Stimulated activated CD8-positive, alpha-beta memory T cell treated with anti-CD3 and anti-CD28 coated beads, Interleukin-15, amount 100 ng/mL, for 4 hours (primary cell): Measurements from ENCODE around the gene TMEM119.
"Not testable (repeated sequence)": the region's sequence is repeated elsewhere in the genome, so short reads cannot be mapped to it uniquely, and the experiment has no call there.

Experiments
- DNase-seq, 2 donors: peaks; one replicate each; pipeline ENCODE4 v3.0.0-alpha.2; 2020; ENCODE audit warnings: low read depth in 2 of 2

The TMEM119 gene

DNA sequence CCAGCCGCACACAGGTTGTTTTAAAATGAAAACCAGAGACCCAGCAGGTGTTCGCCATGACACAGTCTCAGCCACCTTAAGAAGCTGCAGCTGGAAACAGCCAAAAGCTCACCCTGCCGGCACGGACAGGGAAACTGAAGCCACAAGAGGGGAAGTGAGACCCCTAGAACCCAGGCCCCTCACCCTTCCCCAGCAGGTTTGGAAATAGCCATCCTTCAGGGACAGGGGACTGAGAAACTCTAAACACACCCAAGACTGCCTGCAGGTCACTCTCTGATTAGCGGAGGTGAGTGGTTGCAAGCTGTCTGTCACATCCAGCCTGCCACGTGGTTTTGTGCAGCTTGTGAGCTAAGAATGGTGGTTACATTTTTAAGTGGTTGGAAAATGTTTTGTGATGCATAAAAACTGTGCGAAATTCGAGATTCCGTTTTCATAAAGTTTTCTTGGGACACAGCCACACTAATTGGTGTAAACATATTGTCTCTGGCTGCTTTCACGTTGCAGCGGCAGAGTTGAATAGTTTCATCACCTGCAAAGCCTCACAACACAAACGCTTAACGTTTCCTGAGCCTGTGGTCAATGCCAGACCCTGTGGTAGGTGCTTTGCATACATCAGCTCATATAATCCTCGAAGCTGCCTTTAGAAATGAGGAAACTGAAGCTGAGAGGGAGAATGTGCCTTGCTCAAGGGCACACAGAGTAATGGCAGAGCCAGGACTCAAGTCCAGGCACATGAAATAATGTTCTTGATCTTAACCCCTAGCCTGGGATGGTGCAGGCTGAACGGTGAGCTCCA lies 37.5 kb upstream of the TMEM119 start:
- DNase-seq = no peak

DNA sequence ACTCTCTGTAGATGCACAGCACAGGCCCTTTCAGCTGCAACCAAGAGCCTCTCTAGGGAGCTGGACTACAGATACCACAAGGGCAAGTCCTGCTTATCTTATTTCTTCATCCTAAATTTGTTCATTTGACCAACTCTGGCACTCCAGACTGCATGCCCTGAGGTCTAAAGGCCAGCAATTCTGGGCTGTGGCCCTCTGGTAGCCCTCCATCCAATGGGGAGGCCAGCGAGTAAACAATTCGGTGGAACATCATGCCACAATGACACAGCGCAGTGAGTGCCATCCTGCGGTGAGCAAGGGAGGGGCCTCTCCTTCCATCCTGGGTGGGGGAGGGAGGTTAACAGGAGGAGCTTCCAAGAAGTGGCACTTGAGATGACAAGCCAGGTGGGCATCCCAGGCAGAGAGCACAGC lies 36.5 kb upstream of the TMEM119 start:
- DNase-seq = no peak

DNA sequence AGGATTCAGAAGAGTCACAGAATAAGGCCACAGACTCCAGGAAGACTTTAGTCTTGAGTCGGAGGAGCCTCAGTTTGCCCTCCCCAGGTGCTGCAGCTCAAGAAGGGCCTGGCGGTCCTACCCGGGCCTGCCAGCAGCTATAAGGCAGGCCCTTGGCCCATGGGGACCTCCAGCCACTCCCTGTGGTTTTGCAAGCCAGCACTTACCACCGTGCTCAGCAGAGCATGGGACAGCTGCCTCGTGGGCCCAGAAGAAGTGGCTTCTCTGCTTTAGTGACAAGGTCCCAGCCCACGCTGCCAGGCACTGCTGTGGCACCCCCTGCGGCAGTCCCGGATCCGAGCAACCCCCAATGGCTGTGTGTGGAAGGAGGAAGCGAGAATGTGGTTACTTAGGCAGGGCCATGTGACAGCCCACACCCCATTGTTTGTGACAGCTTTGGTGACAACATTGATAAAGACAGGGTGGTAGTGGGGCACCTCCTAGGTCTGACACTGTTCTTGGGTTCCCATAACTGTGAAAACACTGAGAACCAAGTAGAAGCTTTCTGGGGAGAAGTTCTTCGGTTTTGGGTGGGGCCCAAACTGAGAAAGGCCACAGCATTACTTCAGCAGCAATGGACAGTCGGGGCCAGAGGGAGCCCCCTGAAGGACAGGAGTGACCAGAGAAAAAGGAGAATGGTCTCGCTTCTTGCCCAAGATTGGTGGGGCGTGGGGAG lies 35.8 kb upstream of the TMEM119 start, which contains the start of gene SELPLG:
Gene SELPLG (minus strand): TSS at position 361 of the 715 bp plus-strand sequence. CDS start 9,587 bp downstream, outside the sequence.
- peak; percentile 73 to 81 for DNase-seq

DNA sequence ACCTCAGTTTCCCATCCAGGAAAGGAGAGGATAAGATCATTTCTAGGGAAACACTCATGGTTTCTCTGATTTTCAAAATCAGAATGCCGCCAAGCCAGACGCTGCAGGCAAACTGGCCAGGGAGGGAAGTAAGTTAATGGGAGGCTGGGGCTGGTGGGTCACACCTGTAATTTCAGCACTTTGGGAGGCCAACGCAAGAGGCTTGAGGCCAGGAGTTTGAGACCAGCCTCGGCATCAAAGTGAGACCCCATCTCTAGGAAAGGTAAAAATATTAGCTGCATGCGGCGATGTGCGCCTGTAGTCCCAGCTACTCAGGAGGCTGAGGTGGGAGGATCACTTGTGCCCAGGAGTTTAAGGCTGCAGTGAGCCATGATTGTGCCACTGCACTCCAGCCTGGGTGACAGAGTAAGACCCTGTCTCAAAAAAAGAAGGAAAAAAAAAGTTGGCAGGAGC lies 35.2 kb upstream of the TMEM119 start:
- DNase-seq = no peak

DNA sequence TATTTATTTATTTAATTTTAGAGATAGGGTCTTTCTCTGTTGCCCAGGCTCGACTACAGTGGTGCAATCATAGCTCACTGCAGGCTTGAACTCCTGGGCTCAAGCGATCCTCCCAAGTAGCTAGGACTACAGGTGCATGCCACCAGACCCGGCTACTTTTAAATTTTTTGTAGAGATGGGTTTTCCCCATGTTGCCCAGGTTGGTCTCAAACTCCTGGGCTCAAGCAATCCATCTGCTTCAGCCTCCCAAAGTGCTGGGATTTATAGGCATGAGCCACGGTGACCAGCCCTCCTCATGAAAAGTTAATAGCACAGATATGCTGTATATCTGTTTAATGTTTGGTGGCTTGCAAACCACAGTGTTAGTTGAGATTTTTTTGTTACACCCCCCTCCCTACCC lies 33.4 kb upstream of the TMEM119 start:
- DNase-seq = not testable (repeated sequence)

DNA sequence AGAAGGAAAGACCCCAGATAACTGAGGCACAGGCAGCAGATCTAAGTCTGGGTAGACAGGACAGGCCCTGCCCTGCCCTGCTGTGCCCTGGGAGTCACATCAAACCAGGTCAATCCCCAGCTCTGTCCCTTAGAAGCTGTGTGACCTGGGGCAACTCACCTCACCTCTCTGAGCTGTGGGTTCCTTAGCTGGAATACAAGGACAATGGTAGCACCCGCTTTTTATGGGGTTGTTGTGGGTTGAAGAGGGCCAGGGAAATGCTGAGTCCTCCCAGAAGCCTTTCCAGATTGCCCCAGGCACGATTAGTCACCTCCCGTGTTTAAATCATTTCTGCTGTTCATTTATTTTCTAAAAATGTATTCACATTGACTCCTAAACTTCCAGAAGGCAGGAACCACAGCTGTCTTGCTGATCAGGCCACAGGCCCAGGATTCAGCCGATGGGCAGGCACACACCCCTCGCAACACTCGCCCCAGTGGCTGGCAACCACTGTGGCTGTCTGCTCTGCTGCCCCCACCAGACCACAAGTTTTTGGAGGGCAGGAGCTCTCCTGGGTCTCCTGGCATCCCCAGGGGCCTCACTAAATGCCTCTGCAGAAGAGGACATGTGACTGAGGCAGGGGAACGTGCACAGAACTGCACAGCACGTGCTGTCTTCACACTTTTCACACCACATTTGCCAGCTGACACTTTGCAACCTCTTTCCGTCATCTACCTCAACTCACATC lies 32.8 kb upstream of the TMEM119 start:
- DNase-seq = no peak

DNA sequence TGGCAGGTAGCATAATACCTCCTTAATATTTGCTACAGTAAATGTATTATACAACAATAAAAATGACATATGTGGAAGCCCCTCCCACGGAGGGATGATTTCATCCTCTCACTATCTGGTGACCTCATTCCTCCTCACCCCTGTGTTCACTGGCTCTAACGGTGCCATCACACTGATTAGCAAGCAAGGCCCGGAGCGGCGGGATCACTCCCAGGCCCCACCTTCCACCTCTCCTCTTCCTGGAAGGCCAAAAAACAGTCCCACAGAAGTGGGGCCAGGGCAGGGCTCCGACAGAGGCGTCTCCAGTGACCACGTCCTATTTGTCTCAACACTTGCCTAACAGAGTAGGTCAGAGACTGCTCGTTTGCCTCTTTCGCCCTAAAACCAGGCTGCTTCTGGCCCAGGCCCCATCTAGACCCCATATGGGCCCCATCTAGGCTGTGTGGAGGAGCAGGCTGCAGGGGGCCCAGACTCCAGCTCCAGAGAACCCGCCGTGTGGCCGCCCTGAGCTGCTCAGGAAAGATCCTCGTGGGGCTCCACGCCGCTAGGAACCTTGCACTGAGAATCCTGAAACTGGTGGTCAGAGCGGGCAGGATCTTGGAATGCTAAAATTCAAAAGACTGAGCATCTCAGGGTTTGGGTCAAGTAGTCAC lies 32.1 kb upstream of the TMEM119 start:
- no peak for DNase-seq

DNA sequence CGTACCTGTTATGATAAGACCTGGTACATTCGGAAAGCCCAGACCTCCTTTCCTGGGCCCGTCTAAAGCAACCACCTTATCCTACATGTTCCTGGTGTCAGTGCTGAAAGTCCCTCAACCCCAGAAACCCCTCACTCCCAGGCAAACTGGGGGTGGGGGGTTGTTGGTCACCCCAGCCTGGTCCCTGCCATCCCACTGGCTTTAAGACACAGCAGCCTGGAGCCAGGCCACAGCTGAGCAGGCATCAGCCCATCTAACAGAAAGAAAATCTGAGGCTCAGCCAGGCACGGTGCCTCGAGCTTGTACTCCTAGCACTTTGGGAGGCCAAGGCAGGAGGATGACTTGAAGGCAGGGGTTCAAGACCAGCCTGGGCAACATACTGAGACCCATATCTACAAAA lies 31.3 kb upstream of the TMEM119 start:
- no peak for DNase-seq

DNA sequence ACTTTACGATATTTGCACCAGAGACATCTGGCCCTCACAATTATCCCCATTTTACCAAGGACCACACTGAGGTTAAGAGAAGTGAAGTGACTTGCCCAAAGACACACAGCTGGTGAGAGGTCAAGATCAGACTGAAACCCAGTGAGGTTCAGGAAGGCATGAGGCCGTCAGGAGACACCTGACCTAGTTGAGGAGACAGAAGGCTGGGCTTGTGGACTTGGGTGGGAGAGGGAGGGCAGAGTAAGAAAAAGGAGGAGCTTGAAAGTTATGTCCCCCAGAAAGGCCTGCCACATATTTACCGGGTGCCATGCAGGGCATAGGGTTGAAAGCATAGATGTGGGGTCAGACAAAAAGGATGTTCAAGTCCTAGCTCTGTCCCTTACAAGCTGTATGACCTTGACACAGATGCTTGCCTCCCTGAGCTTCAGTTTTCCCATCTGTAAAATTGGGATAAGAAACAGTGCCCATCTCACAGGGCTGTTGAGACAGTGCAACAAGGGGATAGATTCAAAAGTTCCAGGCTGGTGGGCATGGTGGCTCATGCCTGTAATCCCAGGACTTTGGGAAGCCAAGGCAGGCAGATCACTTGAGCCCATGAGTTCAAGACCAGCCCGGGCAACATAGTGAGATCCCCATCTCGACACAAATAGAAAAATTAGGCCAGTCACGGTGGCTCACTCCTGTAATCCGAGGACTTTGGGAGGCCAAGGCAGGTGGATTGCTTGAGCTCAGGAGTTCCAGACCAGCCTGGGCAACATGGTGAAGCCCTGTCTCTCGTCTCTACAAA lies 29.4 kb upstream of the TMEM119 start:
- DNase-seq = no peak

DNA sequence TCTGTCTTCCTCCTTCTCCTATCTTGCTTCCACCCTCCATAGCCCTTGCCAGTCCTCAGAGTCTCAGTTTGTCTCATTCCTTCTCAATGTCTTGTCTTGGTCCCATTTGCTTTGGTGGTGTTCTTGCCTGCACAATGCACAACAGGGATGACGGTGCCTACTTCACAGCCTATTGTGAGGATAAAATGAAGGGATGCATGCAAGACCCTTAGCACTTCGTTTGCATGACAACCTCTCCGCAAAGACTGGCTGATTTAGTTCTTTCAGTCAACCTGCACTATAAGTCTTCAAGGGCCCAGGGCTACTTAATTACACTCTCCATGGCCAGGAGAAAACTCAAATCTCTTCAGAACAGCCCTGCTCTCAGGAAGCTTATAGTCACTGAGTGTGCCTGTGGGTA lies 27.3 kb upstream of the TMEM119 start:
- no peak for DNase-seq

DNA sequence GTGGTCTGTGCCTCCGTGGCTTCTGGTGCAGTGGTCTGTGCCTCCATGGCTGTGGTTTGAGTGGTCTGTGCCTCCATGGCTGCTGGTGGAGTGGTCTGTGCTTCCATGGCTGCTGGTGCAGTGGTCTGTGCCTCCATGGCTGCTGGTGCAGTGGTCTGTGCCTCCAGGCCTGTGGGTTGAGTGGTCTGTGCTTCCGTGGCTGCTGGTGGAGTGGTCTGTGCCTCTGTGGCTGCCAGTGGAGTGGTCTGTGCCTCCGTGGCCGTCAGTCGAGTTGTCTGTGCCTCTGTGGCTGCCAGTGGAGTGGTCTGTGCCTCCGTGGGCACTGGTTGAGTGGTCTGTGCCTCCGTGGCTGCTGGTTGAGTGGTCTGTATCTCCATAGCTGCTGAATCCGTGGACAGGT lies 25.7 kb upstream of the TMEM119 start:
- no peak for DNase-seq

DNA sequence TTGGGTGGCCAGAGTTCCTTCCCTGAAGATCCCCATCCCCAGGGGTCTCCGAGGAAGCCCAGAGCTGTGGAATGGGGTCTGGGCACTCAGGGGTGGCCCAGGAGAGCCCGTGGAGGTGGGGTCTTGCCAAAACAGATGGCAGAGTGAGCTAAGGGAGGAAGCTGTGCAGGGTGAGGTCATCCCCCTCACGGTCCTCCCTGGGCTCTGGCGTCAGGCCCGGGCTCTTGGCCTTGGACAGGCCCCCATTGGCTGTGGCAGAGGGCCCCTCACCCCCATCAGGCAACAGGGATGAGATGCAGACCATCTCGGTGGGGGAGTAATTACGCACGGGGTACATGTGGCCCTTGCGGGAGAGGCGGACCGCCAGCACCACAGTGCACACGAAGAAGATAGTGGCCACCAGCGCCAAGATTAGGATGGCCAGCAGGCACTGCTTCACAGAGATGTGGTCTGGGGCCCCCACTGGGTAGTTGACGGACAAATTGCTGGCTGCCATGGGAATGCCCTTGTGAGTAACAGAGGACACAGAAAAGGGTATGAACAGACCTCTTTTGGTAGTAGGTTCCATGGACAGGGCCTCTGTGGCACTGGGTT lies 25.1 kb upstream of the TMEM119 start:
- no peak for DNase-seq

DNA sequence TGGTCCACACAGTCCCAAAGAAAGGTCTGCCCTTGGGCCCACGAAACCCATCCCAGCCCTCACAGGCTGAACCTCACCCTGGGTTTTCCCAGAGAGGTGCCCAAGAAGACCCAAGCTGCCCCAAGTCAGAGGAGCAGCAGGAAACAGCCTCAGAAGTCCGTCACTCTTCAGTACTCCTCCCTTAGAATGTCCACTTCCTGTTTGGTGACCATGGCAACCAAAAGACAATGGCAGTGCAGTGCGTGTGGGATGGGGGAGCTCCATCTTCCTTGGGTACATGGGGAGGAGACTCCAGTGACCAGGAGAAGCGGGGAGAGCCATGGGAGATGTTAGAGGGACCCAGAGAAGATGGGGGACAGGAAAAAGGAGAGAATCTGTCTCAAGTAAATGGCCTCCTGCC lies 24.5 kb upstream of the TMEM119 start:
- DNase-seq = no peak

DNA sequence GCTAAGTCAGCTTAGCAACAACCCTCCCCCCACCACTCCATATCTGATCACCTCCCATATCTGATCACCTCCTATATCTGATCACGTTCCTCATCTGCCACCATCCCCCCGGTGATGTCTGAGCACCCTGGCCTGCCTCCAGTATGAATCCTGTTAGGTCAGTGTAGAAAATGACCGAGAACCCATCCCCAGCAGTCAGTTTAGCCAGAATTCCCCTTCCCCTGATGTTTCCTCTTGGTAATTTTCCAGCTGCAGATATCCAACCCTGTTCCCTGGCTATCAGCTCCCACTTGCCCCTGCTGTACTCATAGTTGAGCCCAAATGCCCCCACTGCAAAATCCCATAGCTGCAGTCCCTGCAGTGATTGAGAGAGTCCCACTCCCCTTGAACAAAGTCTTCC lies 23.3 kb upstream of the TMEM119 start:
- no peak for DNase-seq

DNA sequence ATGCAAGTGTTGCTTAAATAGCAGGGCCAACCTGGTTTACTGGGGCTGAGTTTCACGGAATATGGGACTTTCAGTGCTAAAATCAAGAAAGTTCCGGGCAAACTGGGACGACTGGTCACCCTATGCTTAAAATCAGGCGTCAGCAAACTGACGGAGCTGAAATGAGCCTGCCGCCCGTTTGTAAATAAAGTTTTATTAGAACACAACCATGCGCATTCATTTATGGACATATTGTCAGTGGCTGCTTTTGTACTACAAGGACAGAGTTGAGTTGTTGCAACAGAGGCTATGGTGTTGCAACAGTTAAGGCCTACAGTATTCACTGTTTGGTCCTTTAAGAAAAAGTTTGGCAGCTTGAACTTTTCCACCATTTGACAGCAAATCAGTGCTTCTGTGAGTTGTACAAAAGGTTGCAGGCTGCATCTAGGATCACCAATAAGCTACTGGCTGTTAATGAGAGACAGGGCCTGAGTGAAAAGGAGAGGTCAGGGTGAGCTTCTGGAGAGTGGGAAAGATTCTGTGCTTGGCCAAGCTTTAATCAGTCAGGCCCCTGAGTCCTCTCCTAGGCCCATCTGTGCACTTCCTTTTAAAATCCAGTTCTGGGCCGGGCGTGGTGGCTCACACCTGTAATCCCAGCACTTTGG lies 22.5 kb upstream of the TMEM119 start:
- no peak for DNase-seq

DNA sequence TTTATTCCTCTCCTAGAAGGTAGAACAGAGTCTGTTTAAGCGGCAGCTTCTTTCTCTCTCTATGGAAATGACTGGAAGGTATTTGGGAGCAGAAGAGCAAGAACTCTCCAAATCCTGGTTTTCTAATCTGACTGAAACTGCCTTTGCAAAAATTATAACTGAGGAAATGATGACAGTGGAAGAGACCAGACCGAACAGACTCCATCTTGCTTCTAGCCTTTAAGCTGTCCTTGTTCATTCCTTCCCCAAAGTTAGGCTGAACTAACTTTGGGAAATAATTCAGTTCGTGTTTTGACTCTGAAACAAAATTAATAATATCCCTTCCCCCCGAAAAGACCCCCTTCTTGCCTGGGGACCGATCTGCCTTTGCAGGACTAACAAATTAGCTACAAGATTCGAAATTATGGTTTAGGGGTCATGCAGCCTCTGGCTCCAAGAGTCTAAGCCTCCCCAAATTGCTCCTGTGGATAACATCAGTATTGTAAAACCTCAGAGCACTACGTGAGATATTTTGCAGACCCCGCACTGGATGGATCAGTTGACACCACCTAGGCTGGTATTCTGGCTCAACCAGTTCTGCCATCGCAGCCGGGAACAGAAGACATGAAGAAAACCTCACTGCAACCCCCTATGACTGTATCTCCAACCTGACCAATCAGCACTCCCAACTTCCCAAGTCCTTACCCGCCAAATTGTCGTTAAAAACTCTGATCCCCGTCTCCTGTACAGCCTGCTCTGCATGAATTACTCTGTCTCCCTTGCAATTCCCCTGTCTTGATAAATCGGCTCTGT lies 21.7 kb upstream of the TMEM119 start:
- DNase-seq = no peak

DNA sequence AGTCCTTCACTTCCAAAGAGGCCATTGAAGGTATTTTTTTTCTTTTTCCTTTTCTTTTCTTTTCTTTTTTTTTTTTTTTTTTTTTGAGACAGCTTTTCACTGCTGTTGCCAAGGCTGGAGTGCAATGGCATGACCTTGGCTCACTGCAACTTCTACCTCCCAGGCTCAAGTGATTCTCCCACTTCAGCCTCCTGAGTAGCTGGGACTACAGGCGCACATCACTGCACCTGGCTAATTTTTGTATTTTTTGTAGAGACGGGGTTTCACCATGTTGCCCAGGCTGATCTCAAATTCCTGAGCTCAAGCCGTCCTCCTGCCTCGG lies 21.0 kb upstream of the TMEM119 start:
- not testable (repeated sequence) for DNase-seq

DNA sequence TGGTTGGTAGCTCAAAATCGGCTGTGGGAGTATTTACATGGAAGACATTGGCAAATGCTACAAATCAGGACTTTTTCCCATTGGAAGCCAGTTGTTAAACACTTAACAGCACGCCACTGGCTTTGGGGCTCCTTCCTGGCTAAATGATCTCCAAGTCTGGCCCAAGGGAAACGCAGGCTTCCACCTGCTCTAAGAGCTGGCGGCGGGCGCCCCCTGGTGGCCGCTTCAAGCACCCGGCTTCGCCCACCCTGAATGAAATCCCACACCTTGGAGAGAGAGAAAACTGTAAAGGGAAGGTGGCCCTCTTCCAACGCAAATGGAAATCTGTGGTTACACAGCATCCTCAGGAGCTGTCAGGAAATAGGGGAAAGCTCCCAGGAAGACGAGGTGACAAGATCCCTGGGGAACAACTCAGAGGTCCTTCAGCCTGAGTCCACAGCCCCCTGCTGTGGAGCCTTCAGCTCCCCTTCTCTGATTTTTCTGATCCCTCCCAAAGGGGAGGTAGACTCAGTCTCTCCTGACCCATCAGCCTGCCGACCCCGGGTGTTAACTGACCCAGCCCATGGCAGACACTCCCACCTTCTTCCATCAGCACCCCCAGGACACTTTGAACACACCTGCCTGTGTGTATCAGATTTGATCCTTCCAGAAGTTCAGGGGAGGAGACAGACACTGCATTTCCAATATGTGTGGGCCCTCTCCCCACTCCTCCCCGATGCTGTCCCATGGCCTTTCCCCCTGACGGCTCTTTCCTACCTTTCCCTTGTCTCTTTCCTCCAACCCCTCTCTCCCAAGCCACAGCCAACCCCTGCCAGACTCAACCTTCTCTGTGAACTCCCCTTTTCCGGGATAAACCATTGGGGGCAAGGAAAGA lies 20.4 kb upstream of the TMEM119 start:
- DNase-seq = peak in 1 of 2 donors; percentile 55
